Heart left ventricle (tissue), 13 donors: Measurements from ENCODE around the gene RANBP3.
"Not testable (repeated sequence)": the region's sequence is repeated elsewhere in the genome, so short reads cannot be mapped to it uniquely, and the experiment has no call there.

Experiments used
- POLR2A ChIP-seq, 2 donors: fragments of 450-650 bp; IDR thresholded peaks; one replicate each; pipeline ENCODE4 v1.6.1; 2017; ENCODE audit warnings: antibody characterized with exemption in 2 of 2, mild to moderate bottlenecking in 2 of 2, moderate library complexity in 2 of 2
- TF ChIP-seq, protein P1 (sequence below), 12 donors: fragments of 200-600 bp; sonication (generic) in 4 of 12; IDR thresholded peaks; one replicate each; pipeline versions ENCODE4 v1.5.0 to v1.8.0; 2018 to 2022; ENCODE audit warnings: antibody characterized with exemption in 12 of 12, mild to moderate bottlenecking in 5 of 12
- donor health status: ischemic (EF 13 %, LVEDD 7.1; RV severe dilation, severe dysfunction).
- donor health status: DM: no; HTN: yes; CAD: no.
- donor health status: DM: no; HTN: no; CAD: no.
- donor health status: ischemic (EF 25% LVEDD 6.9; RV normal size, moderate dysfunction).
- donor health status: ischemic (EF 25% LVEDD 5.7; RV mildly dilated, moderate dysfunction).
- donor health status: ischemic (EF 35%, LVEDD 5.7; RV mildly dilated, moderate dysfunction).
- donor health status: nonischemic (EF 11% LVEDD 7.7; RV severe dilation, severe dysfunction).
- donor health status: DM: yes; HTN: yes; CAD: no.
- donor health status: PGD.
- donor health status: ischemic (EF 29% LVEDD 5.4; RV normal size, mild dysfunction).
- donor health status: nonischemic (EF 23%, LVEDD 6.1; RV moderate dilation, normal function).

DNA sequence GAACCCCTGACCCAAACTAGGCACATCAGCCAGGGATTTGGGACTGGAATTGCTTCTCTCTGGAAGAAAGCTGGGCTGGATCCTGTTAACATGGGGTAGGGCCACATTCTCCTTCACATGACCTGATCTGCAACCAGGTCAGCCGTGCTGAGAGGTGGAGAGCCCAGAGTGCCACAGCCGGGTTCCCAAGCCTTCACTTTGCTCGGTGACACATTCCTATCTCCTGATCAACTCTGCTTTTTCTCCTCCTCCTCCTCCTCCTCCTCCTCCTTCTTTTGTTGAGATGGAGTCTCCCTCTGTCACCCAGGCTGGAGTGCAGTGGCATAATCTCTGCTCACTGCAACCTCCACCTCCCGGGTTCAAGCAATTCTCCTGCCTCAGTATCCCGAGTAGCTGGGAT is 7.9 kb upstream of the RANBP3 start:
- TF ChIP-seq, protein P1, sequence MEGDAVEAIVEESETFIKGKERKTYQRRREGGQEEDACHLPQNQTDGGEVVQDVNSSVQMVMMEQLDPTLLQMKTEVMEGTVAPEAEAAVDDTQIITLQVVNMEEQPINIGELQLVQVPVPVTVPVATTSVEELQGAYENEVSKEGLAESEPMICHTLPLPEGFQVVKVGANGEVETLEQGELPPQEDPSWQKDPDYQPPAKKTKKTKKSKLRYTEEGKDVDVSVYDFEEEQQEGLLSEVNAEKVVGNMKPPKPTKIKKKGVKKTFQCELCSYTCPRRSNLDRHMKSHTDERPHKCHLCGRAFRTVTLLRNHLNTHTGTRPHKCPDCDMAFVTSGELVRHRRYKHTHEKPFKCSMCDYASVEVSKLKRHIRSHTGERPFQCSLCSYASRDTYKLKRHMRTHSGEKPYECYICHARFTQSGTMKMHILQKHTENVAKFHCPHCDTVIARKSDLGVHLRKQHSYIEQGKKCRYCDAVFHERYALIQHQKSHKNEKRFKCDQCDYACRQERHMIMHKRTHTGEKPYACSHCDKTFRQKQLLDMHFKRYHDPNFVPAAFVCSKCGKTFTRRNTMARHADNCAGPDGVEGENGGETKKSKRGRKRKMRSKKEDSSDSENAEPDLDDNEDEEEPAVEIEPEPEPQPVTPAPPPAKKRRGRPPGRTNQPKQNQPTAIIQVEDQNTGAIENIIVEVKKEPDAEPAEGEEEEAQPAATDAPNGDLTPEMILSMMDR (IDR thresholded peaks at IDR 0.05): not testable (repeated sequence)
- not testable (repeated sequence) for TF ChIP-seq POLR2A (IDR thresholded peaks at IDR 0.05)
